ENCODE results near the gene MOCOS. TPM values are rescaled to one million over a fixed set of nuclear protein-coding genes. Genes with fewer than 3 reads are reported as not detected.

The MOCOS gene
- total RNA-seq, 1 experiment from 2014 or later, result 12.1 TPM

- Histone ChIP-seq H4K20me1 (ENCODE audit: insufficient read depth) (no peaks in the 10 kb centered on the region), H3K9ac (ENCODE audit: low read length) (no peak overlapping the region), H3K27me3 (ENCODE audit: insufficient read depth, low read length) (peaks cover 8% of the 10 kb centered on the region), H3K4me2 (ENCODE audit: low read length) (no peak overlapping the region), H3K4me3 (replicated peaks in 1 of 2; ENCODE audit: low read depth in 1 of 2, low read length in 2 of 2) (no peak overlapping the region), H3K79me2 (ENCODE audit: insufficient read depth, low read length) (no peaks in the 10 kb centered on the region), H3K9me2 (ENCODE audit: insufficient read depth) (no peaks in the 10 kb centered on the region), H3K36me3 (ENCODE audit: control insufficient read depth in 1 of 2, insufficient read depth in 2 of 2, low read length in 2 of 2) (no peaks in the 10 kb centered on the region), H3K27ac (ENCODE audit: low read depth, low read length) (no peak overlapping the region), H3K4me1 (ENCODE audit: control insufficient read depth in 1 of 2, insufficient read depth in 2 of 2, low read length in 2 of 2) (peaks cover 0 to 13% of the 10 kb centered on the region in 2 experiments; a peak in 2 of 4 replicates), H2AFZ (ENCODE audit: low read depth, low read length, poor library complexity, severe bottlenecking) (no peak overlapping the region), H3K9me3 (ENCODE audit: control insufficient read depth in 1 of 2, insufficient read depth in 1 of 2, low read depth in 1 of 2, low read length in 2 of 2) (no peaks in the 10 kb centered on the region)
- RAD21 ChIA-PET (ENCODE audit: low non-redundant PET in 1 of 2, low total read pairs in 2 of 2, uncharacterized antibody in 2 of 2, unreplicated experiment in 2 of 2), result no interaction called here
- DNase-seq (ENCODE audit: low read depth, low spot score), result no peak
- CTCF ChIA-PET, result no interaction called here
- ATAC-seq, result no peak
- TF ChIP-seq CTCF (IDR thresholded peaks at IDR 0.05 in 2 of 3, conservative IDR thresholded peaks at IDR 0.05 in 1 of 3; ENCODE audit: borderline replicate concordance in 1 of 3, insufficient read depth in 1 of 3, low read depth in 2 of 3, low read length in 2 of 3), result no peak
- TF ChIP-seq ZFX (IDR thresholded peaks at IDR 0.05), result no peak
- no peak for TF ChIP-seq SRF (IDR thresholded peaks at IDR 0.05; ENCODE audit: low read depth)
- no peak for TF ChIP-seq YY1 (IDR thresholded peaks at IDR 0.05; ENCODE audit: extremely low read depth, insufficient replicate concordance, low read depth, low read length)
- no peak for TF ChIP-seq EZH2phosphoT487 (IDR thresholded peaks at IDR 0.05; ENCODE audit: borderline replicate concordance)
- TF ChIP-seq MAX (IDR thresholded peaks at IDR 0.05), result no peak
- TF ChIP-seq EGR1 (IDR thresholded peaks at IDR 0.05; ENCODE audit: low read depth), result no peak
- no peak for TF ChIP-seq CEBPB (IDR thresholded peaks at IDR 0.05; ENCODE audit: low read depth)
- TF ChIP-seq CBX3 (IDR thresholded peaks at IDR 0.05; ENCODE audit: low read depth), result no peak
- intact Hi-C loops (cut with micrococcal nuclease), result no loop called here
- no TSS peak for BruUV-seq (replicated peaks)
- POLR2A ChIA-PET, result no interaction called here
Measured at GRCh38 chr18:36299015-36299414, 111.7 kb downstream of the MOCOS start.

DNA sequence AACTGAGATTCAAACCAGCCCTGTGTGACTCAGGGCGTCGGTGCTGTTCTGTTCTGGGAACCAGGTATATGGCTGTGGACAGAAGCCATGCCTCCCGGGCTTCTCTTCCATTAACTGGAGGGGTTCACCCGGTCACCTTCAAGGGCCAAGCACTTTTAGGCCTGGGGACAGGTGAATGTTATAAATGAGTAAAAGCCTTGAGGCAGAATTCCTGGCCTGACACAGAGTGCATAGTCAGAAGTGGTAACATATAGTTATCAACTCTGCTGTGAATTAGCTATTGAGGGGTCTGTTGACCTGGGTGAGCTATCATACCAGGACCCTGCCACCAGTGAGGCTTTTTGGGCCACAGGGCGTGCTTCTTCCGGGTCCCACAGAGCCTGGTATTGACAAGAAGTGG, 112.9 kb downstream of the MOCOS start:
- BruUV-seq (replicated peaks), result no TSS peak
- DNase-seq (ENCODE audit: low read depth, low spot score), result no peak
- RAD21 ChIA-PET (ENCODE audit: low non-redundant PET in 1 of 2, low total read pairs in 2 of 2, uncharacterized antibody in 2 of 2, unreplicated experiment in 2 of 2), result no interaction called here
- Histone ChIP-seq H3K9me2 (ENCODE audit: insufficient read depth) (no peaks in the 10 kb centered on the region), H3K9me3 (ENCODE audit: control insufficient read depth in 1 of 2, insufficient read depth in 1 of 2, low read depth in 1 of 2, low read length in 2 of 2) (no peaks in the 10 kb centered on the region), H4K20me1 (ENCODE audit: insufficient read depth) (no peaks in the 10 kb centered on the region), H3K4me3 (replicated peaks in 1 of 2; ENCODE audit: low read depth in 1 of 2, low read length in 2 of 2) (no peak overlapping the region), H3K27me3 (ENCODE audit: insufficient read depth, low read length) (peaks cover 15% of the 10 kb centered on the region), H3K9ac (ENCODE audit: low read length) (no peak overlapping the region), H3K4me1 (ENCODE audit: control insufficient read depth in 1 of 2, insufficient read depth in 2 of 2, low read length in 2 of 2) (peaks cover 0 to 13% of the 10 kb centered on the region in 2 experiments; a peak in 2 of 4 replicates), H3K79me2 (ENCODE audit: insufficient read depth, low read length) (no peaks in the 10 kb centered on the region), H3K27ac (ENCODE audit: low read depth, low read length) (no peak overlapping the region), H2AFZ (ENCODE audit: low read depth, low read length, poor library complexity, severe bottlenecking) (no peak overlapping the region), H3K4me2 (ENCODE audit: low read length) (no peak overlapping the region), H3K36me3 (ENCODE audit: control insufficient read depth in 1 of 2, insufficient read depth in 2 of 2, low read length in 2 of 2) (no peaks in the 10 kb centered on the region)
- ATAC-seq, result no peak
- CTCF ChIA-PET, result no interaction called here
- intact Hi-C loops (cut with micrococcal nuclease), result no loop called here
- POLR2A ChIA-PET, result no interaction called here
- TF ChIP-seq MAX (IDR thresholded peaks at IDR 0.05) (no peak), CEBPB (IDR thresholded peaks at IDR 0.05; ENCODE audit: low read depth) (no peak), RAD21 (IDR thresholded peaks at IDR 0.05; ENCODE audit: low read depth) (no peak), SIN3A (IDR thresholded peaks at IDR 0.05; ENCODE audit: low read depth) (no peak), POLR2A (IDR thresholded peaks at IDR 0.05; ENCODE audit: borderline replicate concordance, extremely low read depth, insufficient read depth, insufficient read length) (no peak), EZH2 (IDR thresholded peaks at IDR 0.05) (no peak), TCF7L2 (IDR thresholded peaks at IDR 0.05; ENCODE audit: borderline replicate concordance, extremely low read depth, insufficient read depth, insufficient read length) (no peak), ELF1 (IDR thresholded peaks at IDR 0.05; ENCODE audit: borderline replicate concordance, low read depth) (no peak), REST (IDR thresholded peaks at IDR 0.05; ENCODE audit: low read depth) (no peak)
